Stimulated activated CD8-positive, alpha-beta memory T cell treated with anti-CD3 and anti-CD28 coated beads, Interleukin-15, amount 100 ng/mL, for 24 hours (primary cell): Measurements from ENCODE around the gene DLEC1.
A peak's percentile ranks its signal among the peaks of the same experiment; 100 is the strongest.

Experiments
- DNase-seq: peaks from one replicate; pipeline ENCODE4 v3.0.0-alpha.2; 2020; ENCODE audit warnings: low read depth

DLEC1 gene

GRCh38 chr3:38137615-38138348 is 98.8 kb downstream of the DLEC1 start:
- DNase-seq = no peak

- peak; percentile 56 for DNase-seq
Observed at GRCh38 chr3:38138349-38139190, 99.6 kb downstream of the DLEC1 start, which contains the start of gene MYD88. Gene MYD88 (plus strand): TSS chr3:38138661. CDS start chr3:38138701, 40 bp downstream.

- no peak for DNase-seq
Observed at GRCh38 chr3:38139191-38139590, 100.2 kb downstream of the DLEC1 start.

- DNase-seq = no peak
Observed at GRCh38 chr3:38139652-38140051, 100.6 kb downstream of the DLEC1 start.

- DNase-seq = no peak
Observed at GRCh38 chr3:38140326-38141172, 101.5 kb downstream of the DLEC1 start.

- DNase-seq = no peak
Observed at GRCh38 chr3:38141173-38141951, 102.4 kb downstream of the DLEC1 start.

- DNase-seq = no peak
Observed at GRCh38 chr3:38141952-38142273, 102.9 kb downstream of the DLEC1 start.

GRCh38 chr3:38142959-38143358 is 104.0 kb downstream of the DLEC1 start:
- DNase-seq = no peak

- DNase-seq = no peak
Observed at GRCh38 chr3:38143511-38143910, 104.5 kb downstream of the DLEC1 start.

- no peak for DNase-seq
Observed at GRCh38 chr3:38146504-38146903, 107.5 kb downstream of the DLEC1 start.

GRCh38 chr3:38147421-38147820 is 108.4 kb downstream of the DLEC1 start:
- DNase-seq = no peak

GRCh38 chr3:38148311-38148882 is 109.4 kb downstream of the DLEC1 start:
- DNase-seq = no peak

- DNase-seq = no peak
Observed at GRCh38 chr3:38149708-38150107, 110.7 kb downstream of the DLEC1 start.

GRCh38 chr3:38150780-38151528 is 111.9 kb downstream of the DLEC1 start:
- DNase-seq = no peak

- no peak for DNase-seq
Observed at GRCh38 chr3:38151667-38152265, 112.8 kb downstream of the DLEC1 start.

GRCh38 chr3:38152609-38153008 is 113.6 kb downstream of the DLEC1 start:
- no peak for DNase-seq

GRCh38 chr3:38153221-38153620 is 114.2 kb downstream of the DLEC1 start:
- no peak for DNase-seq

- DNase-seq = no peak
Observed at GRCh38 chr3:38154033-38154494, 115.1 kb downstream of the DLEC1 start.

GRCh38 chr3:38154625-38155255 is 115.7 kb downstream of the DLEC1 start:
- no peak for DNase-seq

- no peak for DNase-seq
Observed at GRCh38 chr3:38155825-38156224, 116.8 kb downstream of the DLEC1 start.
